SK-N-SH treated with all-trans-retinoic acid at 6 μM for 48 hours (cell line): Measurements from ENCODE around the gene ACTL8.

Experiments used
- ATAC-seq: fragments of 200-7000 bp; cut with Tn5 transposase; 3 replicates; pipeline ENCODE4 v1.9.1; 2020; ENCODE audit warnings: mild to moderate bottlenecking, moderate library complexity
- ARNTL ChIP-seq: fragments of 450-650 bp; formaldehyde crosslinking; IDR thresholded peaks from 2 replicates; pipeline ENCODE4 v1.5.0; 2020; ENCODE audit warnings: low read depth, mild to moderate bottlenecking, moderate library complexity, borderline replicate concordance
- BACH2 ChIP-seq: fragments of 250-450 bp; sonication (Bioruptor Pico); IDR thresholded peaks from 2 replicates; pipeline ENCODE4 v1.9.0; 2021; ENCODE audit warnings: mild to moderate bottlenecking, borderline replicate concordance
- CREB5 ChIP-seq: fragments of 250-450 bp; sonication (Bioruptor Pico); IDR thresholded peaks from 2 replicates; pipeline ENCODE4 v1.5.1; 2020; ENCODE audit warnings: low read depth, mild to moderate bottlenecking, moderate library complexity
- CSRNP3 ChIP-seq: fragments of 250-450 bp; sonication (Bioruptor Pico); IDR thresholded peaks from 2 replicates; pipeline ENCODE4 v1.5.1; 2021; ENCODE audit warnings: mild to moderate bottlenecking, moderate library complexity
- ESRRG ChIP-seq: fragments of 250-450 bp; sonication (Bioruptor Pico); IDR thresholded peaks from 2 replicates; pipeline ENCODE4 v1.6.1; 2021; ENCODE audit warnings: mild to moderate bottlenecking
- GLIS3 ChIP-seq: fragments of 250-450 bp; sonication (Bioruptor Pico); IDR thresholded peaks from 2 replicates; pipeline ENCODE4 v1.5.0; 2020; ENCODE audit warnings: mild to moderate bottlenecking, moderate library complexity
- ISL1 ChIP-seq: fragments of 250-450 bp; sonication (Bioruptor Pico); IDR thresholded peaks from 2 replicates; pipeline ENCODE4 v2.1.2; 2022; ENCODE audit warnings: mild to moderate bottlenecking, moderate library complexity
- OSR1 ChIP-seq: fragments of 250-450 bp; sonication (Bioruptor Pico); IDR thresholded peaks from 2 replicates; pipeline ENCODE4 v1.8.0; 2022; ENCODE audit warnings: moderate library complexity, mild to moderate bottlenecking, inconsistent platforms
- PATZ1 ChIP-seq: fragments of 250-450 bp; sonication (Bioruptor Pico); IDR thresholded peaks from 2 replicates; pipeline ENCODE4 v1.8.0; 2020; ENCODE audit warnings: mild to moderate bottlenecking, moderate library complexity, borderline replicate concordance
- PPARA ChIP-seq: fragments of 250-450 bp; sonication (Bioruptor Pico); IDR thresholded peaks from 2 replicates; pipeline ENCODE4 v1.5.0; 2020; ENCODE audit warnings: mild to moderate bottlenecking, borderline replicate concordance
- RARB ChIP-seq: fragments of 250-450 bp; sonication (Bioruptor Pico); IDR thresholded peaks from 2 replicates; pipeline ENCODE4 v1.8.0; 2021; ENCODE audit warnings: mild to moderate bottlenecking, moderate library complexity
- SNAI2 ChIP-seq: fragments of 250-450 bp; sonication (Bioruptor Pico); IDR thresholded peaks from 2 replicates; pipeline ENCODE4 v1.5.0; 2020; ENCODE audit warnings: mild to moderate bottlenecking, moderate library complexity
- TCF4 ChIP-seq: fragments of 250-450 bp; sonication (Bioruptor Pico); IDR thresholded peaks from 2 replicates; pipeline ENCODE4 v1.8.0; 2021; ENCODE audit warnings: mild to moderate bottlenecking, moderate library complexity, borderline replicate concordance
- TOX ChIP-seq: fragments of 250-450 bp; sonication (Bioruptor Pico); IDR thresholded peaks from 2 replicates; pipeline ENCODE4 v1.8.0; 2021; ENCODE audit warnings: mild to moderate bottlenecking, moderate library complexity, borderline replicate concordance
- TSHZ2 ChIP-seq: fragments of 250-450 bp; sonication (Bioruptor Pico); IDR thresholded peaks from 2 replicates; pipeline ENCODE4 v1.5.0; 2020; ENCODE audit warnings: mild to moderate bottlenecking, moderate library complexity
- ZC3H10 ChIP-seq: fragments of 250-450 bp; sonication (Bioruptor Pico); IDR thresholded peaks from 2 replicates; pipeline ENCODE4 v1.5.1; 2021; ENCODE audit warnings: mild to moderate bottlenecking, moderate library complexity
- ZFP3 ChIP-seq: fragments of 250-450 bp; sonication (Bioruptor Pico); IDR thresholded peaks from 2 replicates; pipeline ENCODE4 v1.5.0; 2020; ENCODE audit warnings: mild to moderate bottlenecking, moderate library complexity
- ZFP30 ChIP-seq: fragments of 450-650 bp; formaldehyde crosslinking; IDR thresholded peaks from 2 replicates; pipeline ENCODE4 v1.5.0; 2022; ENCODE audit warnings: mild to moderate bottlenecking, moderate library complexity
- ZNF565 ChIP-seq: fragments of 450-650 bp; formaldehyde crosslinking; conservative IDR thresholded peaks from 2 replicates; pipeline ENCODE4 v1.5.0; 2020; ENCODE audit warnings: low read depth, mild to moderate bottlenecking, moderate library complexity
- ZNF70 ChIP-seq: fragments of 450-650 bp; formaldehyde crosslinking; IDR thresholded peaks from 2 replicates; pipeline ENCODE4 v1.5.0; 2020; ENCODE audit warnings: mild to moderate bottlenecking, moderate library complexity
- ZNF8 ChIP-seq: fragments of 450-650 bp; formaldehyde crosslinking; IDR thresholded peaks from 2 replicates; pipeline ENCODE4 v1.5.0; 2020; ENCODE audit warnings: mild to moderate bottlenecking, moderate library complexity

The ACTL8 gene

GRCh38 chr1:17711941-17712340 is 43.2 kb upstream of the ACTL8 start:
- ATAC-seq, result no peak
- no peak for TF ChIP-seq CSRNP3
- TF ChIP-seq PPARA (CRISPR knock-in tag), result no peak
- no peak for TF ChIP-seq TOX (CRISPR knock-in tag)
- TF ChIP-seq BACH2 (CRISPR knock-in tag), result no peak
- no peak for TF ChIP-seq SNAI2 (CRISPR knock-in tag)
- no peak for TF ChIP-seq ZFP3 (CRISPR knock-in tag)
- no peak for TF ChIP-seq ZFP30 (CRISPR knock-in tag)
- no peak for TF ChIP-seq GLIS3 (CRISPR knock-in tag)
- no peak for TF ChIP-seq PATZ1 (CRISPR knock-in tag)
- TF ChIP-seq CREB5, result no peak
- no peak for TF ChIP-seq ZNF565 (CRISPR knock-in tag)
- TF ChIP-seq TCF4 (CRISPR knock-in tag), result no peak
- no peak for TF ChIP-seq ZNF8 (CRISPR knock-in tag)
- no peak for TF ChIP-seq RARB (CRISPR knock-in tag)
- no peak for TF ChIP-seq ESRRG (CRISPR knock-in tag)
- TF ChIP-seq TSHZ2 (CRISPR knock-in tag), result no peak
- TF ChIP-seq ZNF70 (CRISPR knock-in tag), result no peak
- TF ChIP-seq ZC3H10 (CRISPR knock-in tag), result no peak
- no peak for TF ChIP-seq OSR1 (CRISPR knock-in tag)

GRCh38 chr1:17713993-17714392 is 41.1 kb upstream of the ACTL8 start:
- TF ChIP-seq ARNTL (CRISPR knock-in tag) (no peak), ESRRG (CRISPR knock-in tag) (no peak), PPARA (CRISPR knock-in tag) (no peak), TOX (CRISPR knock-in tag) (no peak), OSR1 (CRISPR knock-in tag) (no peak), GLIS3 (CRISPR knock-in tag) (no peak)
- no peak for ATAC-seq

GRCh38 chr1:17717594-17718535 is 37.3 kb upstream of the ACTL8 start:
- no peak for ATAC-seq
- TF ChIP-seq ZNF565 (CRISPR knock-in tag), result no peak
- no peak for TF ChIP-seq BACH2 (CRISPR knock-in tag)
- no peak for TF ChIP-seq CREB5
- no peak for TF ChIP-seq ESRRG (CRISPR knock-in tag)
- TF ChIP-seq PPARA (CRISPR knock-in tag), result no peak
- no peak for TF ChIP-seq ISL1 (CRISPR knock-in tag)
- no peak for TF ChIP-seq TCF4 (CRISPR knock-in tag)
- TF ChIP-seq CSRNP3, result no peak
- no peak for TF ChIP-seq ZNF70 (CRISPR knock-in tag)
